ENCODE results near the gene AJAP1.

DNA sequence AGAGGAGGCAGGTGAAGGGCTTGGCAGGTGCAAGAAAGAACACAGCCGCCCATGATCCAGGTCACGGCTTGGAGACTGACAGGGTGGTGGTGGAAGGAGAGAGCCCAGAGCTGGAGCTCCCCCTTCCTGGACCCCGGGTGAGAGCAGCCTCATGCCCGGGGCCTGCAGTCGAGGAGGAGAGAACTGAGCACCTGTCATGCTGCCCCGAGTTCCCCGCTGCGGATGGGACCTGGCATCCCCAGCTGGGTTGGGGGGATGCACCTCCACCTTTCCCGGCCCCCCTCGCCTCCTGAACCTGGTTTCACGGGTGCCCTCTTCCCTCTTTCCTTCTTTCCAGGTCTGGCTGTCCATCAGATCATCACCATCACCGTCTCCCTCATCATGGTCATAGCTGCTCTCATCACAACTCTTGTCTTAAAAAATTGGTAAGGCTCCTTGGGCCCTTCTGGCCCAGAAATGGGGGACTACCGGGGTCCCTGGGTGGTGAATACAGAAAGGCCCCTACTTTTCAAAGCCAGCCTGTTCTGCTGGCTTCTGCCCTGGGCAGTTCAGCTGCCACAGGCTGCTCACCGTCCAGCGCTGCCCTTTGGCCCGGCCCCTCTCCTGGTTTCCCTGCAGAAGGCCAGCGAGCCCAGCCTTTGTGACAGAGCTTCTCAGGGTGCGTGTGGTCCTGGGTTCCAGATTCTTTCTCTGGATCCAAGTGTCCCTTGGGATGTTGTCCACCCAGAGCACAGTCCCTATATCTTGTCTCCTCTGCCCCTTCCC is 115.3 kb downstream of the AJAP1 start:
- no peak for TF ChIP-seq CTCF (IDR thresholded peaks at IDR 0.05)
- no peak for TF ChIP-seq ZFX (IDR thresholded peaks at IDR 0.05; ENCODE audit: borderline replicate concordance)
